GM19238 (cell line): ENCODE results near the gene ITPR1.

Source experiments
- DNase-seq: peaks from one replicate; pipeline ENCODE4 v3.0.0; 2011; ENCODE audit warnings: low spot score; ENCODE audit not compliant: insufficient read length

The ITPR1 gene

DNA sequence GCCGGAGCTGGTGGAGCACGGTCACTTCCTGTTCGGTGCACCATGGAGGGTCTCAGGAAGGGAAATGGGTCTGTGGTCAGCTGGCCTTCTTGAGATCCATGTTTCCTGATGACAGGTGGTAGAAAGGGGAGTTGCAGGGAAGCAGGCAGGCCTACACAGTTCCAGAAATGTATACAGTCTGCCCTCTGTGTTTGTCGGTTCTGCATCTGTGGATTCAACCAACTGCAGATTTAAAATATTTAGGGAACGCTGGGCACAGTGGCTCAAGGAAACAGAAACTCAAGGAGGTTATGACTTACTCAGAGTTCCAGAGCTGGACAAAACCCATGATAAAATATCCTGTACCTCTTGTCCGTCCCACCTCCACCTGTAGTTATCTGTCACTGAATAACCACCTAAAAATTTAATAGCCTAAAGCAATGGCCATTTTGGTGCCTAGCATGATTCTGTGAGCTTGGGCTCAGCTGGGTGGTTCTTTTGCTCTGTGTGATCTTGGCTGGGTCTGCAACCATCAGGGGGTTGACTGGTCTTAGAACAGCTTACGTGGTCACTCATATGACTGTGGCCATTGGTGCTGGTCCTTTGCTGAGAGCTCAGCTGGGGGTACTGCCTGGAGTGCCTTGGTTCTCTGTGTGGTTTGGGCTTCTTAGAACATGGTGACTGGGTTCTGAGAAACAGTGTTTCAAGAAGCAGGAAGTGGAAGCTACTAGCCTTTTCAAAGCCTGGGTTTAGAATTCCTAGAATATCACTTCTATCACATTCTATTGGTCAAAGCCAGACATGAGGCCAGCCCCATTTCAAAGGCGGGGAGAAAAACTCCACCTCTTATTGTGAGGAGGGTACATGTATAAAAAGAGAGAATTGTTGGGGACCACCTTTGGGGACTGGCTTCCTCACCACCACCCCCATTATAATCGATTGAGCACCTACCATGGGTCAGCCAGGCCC lies 246.4 kb downstream of the ITPR1 start:
- DNase-seq, result no peak

DNA sequence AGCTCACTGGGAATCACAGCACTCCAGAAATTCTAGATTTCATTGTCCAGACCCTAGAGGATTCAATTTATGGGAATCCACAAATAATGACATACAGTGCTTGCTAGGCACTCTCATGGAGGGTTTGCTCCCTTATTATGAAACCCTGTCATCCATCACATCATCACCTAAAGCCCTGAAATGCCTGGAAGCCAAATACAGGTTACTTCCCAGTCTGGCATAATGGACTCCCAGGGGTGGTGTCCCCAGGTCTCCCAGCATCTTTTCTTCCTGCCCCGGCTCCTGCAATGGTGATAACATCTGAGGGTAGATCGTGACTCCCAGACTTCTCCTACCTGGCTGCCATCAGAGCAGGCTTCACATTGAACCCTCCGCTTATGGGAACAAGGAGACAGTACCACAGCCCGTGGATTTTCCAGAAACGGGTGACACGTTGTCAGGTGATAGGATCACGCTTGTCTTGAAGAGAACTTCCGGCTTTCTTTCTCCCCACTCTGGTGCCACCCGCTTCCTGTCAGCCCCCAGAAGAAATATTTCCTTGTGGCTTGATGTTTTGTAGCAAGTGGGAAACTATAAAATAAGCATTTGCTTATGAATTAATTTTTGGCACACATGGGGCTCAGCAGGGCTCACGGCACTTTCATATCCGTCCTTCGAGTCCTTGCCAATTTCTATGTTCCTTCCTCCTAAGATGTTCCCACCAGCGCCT lies 247.4 kb downstream of the ITPR1 start:
- DNase-seq, result no peak

DNA sequence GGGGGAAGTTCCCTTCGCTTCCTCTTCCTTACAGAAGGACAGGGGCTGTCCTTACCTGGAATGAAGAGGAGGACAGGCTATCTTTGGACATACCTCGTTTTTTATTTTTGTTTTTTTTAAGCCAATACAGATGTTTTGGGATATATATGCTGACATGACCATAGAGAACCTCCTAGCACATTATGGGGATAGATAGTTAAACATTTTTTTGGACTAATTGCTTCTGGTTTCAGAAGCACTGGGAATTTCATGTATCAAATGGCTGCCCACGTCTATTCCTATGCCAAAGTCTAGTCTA lies 247.9 kb downstream of the ITPR1 start:
- no peak for DNase-seq

DNA sequence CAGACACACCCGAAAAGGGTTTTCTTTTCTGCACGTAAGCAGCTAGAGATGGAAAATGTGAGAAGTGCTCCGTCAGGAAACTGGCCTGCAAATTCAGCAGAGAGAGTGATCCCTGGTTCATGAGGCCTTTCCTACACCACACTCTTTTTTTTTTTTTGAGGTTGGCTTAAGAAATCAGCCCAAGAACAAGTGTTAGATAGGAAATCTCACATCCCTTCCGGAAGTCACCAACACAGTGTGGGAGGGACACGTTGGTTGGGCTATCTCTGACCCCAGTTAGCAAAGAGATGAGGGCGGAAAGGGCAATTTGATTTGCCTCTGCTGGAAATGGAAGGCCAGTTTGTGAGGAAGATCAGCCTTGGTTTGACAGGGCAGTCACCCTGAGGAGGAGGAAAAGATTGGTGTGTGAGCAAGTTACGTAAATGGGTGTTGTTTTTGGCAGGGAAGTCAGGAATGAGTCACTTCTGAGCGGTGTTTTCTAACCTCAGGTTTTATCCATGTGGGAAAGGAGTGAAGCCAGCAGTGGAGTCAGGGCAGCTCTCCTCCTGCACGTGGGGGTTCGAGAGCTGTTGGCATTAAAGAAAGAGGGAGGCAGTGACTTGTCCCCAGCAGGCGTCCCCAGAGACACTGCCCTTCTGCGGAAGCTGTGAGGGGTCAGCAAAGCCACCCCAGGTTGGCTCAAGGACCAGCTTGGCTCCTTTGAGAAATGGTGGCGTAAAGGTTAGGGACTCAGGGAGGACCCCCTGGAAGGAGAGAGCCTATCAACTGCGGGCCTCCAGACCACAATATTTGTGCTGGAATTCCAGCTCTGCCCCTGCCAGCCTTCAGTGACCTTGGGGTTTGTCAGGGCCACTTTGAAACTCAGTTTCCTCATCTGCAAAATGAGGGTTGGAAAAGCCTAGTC lies 248.5 kb downstream of the ITPR1 start:
- DNase-seq, result no peak

DNA sequence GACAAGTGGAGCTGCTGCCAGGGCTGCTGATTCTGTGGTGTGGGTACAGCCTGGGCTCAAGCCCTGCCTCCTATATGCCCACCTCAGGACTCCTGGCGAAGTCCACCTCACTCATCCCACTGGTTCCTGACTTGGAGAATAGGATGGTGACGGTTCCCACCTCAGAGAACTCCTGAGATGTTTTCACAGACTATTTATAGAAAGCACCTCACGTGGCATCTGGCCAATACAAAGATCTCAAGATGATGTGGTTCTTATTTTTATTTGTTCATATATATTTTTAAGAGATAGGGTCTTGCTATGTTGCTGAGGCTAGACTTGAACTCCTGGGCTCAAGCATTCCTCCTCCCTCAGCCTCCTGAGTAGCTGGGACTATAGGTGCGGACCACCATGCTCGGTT lies 249.2 kb downstream of the ITPR1 start:
- no peak for DNase-seq

DNA sequence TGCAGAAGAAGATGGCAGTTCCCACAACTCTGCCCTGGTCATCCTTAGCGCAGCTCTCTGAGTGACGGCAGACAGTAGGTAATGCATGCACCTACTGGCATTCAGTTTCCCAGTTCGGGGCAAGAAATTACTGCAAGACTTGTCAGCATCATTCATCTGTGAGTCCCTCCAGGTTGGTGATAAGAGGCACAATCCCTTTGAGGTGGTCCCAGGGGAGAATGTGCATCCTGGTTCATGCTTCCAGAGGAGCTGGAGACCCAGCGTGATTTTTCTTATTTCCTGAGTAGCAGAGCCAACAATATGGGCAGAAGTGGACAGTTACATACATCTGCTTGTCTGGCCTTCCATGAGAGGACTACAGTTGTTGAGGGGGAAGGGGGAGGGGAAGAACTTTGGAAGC lies 250.2 kb downstream of the ITPR1 start:
- no peak for DNase-seq

DNA sequence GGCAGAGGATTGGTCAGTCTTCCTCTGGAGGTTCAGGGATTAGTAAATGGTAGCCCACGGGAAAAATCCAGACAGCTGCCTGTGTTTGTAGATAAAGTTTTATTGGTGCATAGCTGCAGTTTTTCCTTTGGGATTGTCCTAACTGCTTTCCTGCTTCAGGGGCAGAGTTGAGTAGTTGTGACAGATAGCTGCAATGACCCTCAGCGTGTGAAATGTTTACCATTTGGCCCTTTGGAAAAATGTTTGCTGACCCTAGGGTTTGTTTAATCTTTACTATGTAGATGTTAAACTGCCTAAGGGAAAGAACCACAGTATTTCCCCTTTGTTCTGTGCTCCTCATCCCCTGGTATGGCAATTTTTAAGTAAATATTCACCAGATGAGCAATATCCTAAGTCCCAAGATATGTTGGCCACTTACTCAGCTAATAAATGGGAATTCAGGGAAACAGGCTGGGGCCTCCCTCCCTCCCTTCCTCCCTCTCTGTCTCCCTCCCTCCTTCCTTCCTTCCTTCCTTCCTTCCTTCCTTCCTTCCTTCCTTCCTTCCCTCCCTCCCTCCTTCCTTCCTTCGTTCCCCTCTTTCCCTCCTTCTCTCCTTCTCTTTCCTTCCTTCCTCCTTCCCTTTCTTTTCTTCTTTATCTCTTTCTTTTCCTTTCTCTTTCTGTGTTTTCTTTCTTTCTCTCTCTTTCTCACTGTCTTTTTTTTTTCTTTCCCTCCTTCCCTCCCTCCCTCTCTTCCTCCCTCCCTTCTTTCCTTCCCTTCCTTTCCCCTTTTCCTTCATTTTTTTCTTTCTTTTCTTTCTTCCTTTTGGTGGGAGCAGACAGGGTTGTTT lies 251.5 kb downstream of the ITPR1 start:
- DNase-seq, result no peak

DNA sequence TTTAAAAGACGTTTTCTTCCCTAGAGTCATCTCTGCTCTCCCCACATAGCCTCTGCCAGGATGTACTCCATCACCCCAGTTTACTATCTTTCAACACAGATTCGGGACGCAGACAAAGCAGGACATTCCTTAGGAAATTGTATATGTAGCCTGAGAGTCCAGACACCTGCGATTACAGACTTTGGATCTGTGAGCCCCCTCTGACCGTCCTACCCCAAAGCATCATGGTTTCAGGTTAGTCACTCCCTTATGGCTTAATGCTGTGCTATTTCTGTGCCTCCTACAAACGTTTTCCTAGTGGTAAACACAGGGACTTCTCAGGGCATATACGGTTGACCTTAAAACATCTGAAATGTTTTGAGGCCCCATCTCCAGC lies 252.1 kb downstream of the ITPR1 start:
- no peak for DNase-seq

DNA sequence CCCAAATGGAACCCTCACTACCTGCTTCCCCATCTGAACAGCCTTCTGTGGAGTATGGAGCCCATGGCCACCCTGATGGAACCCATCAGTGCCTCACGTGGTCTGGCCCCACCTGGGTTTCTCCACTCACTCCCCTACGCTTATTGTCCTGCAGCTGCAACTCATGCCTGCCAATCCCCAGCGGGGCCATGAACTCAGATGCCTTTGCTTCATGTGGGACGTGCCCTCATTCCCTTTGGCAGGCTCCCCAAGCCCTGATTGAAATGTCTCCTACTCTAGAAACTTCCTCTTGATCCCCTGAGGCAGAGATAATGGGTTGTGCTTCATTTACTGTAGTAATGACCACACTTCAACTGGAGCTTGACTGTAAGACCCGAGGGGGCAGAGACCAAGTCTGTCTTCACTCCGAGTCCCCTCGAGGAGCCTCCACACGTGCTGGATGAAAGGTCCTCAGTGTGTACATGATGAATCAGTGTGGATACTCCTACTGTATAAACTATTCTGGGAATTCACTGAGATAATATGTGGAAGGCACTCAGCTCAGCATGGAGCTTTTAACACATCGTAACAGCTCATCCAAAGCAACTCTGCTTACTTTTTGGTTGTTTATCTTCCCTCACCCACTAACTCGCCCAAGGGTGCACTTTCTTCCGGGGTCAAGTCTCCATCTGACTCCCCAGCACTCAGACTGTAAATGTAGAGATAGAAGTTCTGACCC lies 253.3 kb downstream of the ITPR1 start:
- DNase-seq, result no peak

DNA sequence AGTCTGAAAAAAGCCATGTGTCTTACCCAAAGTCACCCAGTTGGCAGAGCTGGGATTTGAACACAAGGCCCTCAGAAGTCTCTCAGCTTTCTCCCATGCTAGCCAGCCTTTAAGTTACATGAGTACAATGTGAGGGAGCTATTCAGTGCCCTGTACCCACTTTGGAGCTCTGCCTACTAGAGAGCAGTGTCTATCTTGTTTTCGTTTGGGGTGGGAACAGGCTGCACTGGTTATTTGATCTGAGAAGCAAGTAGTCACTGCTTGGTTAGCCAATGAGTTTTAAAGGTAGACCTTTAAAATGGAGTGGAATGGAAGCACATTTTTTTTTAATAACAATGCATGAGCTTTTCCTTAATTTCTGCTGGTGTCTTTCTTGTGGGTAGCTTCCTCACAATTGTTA lies 255.0 kb downstream of the ITPR1 start:
- no peak for DNase-seq

DNA sequence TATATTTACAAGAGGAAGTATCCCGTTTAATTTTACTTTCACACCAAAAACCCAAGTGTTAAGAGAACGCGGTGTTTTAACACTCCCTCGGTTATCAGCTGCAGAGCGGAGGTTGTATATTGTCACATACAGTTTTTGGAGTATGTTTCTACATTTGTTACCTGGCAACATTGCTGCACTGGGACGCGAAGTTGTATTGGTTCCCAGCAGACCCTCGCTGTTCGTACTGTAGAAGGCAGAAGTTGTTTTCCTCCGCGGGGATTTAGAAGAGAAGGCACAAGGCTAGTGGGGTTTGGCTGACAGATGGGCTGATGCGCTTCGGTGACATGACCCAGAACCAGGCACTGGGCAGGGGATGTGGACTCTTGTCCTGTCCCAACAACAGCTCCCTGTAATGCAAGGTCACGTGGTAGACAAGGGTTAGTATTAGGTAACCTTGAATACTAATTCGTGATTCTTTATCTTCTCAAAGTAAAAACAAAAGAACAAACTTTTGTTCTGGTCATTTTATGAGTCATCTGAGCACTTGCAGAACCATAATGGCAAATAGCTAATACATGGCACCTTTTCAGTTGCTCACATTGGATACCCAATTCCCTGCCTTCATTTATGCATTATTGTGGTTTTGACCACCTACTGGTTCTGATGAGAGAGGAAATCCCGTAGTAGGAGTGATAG lies 255.7 kb downstream of the ITPR1 start:
- DNase-seq, result no peak

DNA sequence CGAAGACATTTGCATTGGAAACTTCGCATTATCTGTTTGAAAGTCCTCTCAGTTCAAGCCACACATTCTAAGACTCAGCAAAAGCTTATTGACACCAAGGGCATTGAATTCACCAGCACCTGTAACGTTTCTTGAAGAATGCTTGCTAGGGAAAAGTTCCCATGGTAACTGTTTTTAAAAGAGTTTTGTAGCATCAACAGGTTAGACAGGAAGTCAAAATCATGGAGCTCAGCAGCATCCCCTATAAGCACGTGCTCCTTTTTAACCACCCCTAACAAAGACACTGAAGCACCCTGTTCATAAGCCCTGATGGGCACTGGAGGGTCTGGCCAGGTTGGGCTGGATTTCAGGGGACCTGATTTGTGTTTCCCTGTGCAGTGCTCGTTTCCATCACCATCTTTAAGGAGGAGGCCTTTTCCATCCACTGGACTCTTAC lies 256.4 kb downstream of the ITPR1 start:
- DNase-seq, result no peak

DNA sequence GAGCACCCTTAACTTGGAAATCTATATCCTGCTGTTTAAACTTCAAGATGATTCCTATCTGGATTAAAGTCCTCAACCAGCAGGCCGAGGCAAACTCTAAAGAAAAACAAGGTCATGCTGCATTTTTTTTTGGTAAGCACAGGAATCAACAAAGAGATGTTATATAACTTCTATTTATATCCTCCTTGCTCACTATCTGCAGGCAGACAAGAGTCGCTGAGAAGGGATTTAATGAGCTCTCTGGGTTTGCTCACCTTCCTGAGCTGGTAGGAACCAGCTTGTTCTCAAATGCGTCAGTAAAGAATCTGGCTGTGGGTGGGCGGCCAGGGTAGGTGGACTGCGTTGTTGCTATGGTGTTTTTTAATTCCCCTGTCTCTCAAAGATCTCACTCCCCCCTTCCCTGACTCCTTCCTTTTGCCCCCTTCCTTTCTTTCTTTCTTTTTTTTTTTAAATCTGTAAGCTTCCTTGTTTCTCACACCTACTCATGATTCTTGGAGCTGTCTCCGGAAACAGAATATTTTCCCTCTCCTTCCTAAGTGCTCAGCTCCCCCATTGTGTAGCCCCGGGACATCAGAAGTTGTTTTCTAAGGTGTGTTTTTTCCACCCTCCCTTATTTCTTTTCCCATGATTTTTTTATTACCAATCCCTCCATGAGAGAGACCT lies 257.3 kb downstream of the ITPR1 start:
- DNase-seq, result no peak

DNA sequence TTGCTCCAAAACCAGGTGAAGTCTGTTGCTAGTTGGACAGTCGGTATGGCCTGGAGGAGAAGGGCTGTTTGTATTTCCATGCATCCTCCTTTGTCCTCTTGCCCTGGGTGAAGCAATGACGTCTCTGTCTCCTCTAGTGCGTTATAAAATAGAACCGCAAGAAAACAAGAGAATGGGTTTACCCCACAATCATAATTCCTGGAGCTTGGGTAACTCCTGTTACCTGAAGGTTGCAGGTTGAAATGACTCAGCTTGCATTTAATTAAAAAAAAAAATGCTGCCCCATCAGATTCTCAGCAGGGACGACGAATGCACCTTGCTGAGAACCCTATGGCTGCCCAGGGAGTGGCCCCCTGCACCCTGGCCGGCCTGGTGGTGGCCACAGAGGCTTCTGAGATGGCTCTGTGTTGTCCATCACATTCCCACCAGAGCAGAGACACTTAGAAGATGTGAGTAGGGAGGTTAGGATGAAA lies 257.9 kb downstream of the ITPR1 start:
- DNase-seq, result no peak

DNA sequence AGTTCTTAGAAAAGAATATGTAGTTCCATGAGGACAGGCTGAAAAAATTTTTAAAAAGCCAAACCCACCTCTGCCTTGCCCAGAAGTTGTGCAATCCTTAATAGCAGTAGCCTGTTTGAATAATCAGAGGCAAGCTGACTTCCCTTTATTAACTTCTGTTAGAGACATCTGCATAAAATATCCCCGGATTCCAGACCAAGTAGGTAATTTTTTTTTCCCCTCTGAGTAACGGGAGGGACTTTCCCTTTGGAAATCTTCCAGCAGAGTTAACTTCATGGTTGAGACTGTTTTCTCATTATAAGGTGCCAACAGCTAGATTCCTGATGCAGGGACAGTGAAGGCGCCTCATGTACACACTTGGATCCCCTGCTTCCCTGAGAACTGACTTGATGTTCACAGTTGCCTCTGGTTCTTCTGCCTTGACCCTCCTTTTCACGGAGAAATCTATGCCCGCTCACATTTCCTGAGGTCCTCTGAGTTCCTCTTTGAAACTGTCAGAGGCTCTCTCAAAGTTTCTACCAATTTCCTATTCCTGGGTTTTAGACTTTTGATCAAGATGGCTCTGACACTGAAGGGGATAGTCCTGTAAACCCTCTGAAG lies 258.5 kb downstream of the ITPR1 start:
- no peak for DNase-seq

DNA sequence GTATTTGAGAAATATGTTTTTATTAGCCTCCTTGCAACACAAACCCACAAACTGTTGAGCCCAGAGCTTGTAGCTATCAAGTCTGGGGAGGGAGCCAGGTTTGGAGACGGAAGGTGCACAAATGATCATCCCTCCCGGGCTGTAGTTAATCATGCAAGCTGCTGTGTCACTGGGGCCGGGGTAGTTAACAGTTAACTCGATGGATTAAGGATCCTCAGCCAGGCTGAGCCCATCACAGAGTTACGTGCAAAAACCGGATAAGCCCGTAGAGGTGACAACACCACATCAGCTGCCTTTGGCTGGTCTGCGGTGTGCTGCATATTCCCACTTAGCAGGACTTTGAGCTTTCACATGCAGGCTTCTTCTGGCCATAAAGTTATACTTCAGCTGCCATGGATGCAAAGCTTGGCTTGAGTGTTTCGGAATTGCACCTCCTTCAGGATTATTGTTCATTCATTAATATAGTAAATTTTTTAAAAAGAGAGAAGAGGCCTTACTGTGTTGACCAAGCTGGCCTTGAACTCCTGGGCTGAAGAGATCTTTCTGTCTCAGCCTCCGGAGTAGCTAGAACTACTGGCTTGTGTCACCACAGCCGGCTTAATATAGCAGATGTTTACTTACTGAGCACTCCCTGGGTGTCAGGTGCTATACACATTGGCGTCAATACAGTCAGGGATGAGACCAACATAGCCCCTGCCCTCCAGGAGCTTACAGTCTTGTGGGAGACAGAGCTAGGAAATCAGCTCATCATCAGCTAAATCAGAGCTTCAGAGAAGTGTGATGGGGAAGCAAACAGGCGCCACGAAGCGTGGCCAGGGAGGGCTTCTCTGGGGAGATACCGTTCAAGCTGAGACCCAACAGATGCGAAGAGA lies 259.3 kb downstream of the ITPR1 start:
- DNase-seq, result no peak

DNA sequence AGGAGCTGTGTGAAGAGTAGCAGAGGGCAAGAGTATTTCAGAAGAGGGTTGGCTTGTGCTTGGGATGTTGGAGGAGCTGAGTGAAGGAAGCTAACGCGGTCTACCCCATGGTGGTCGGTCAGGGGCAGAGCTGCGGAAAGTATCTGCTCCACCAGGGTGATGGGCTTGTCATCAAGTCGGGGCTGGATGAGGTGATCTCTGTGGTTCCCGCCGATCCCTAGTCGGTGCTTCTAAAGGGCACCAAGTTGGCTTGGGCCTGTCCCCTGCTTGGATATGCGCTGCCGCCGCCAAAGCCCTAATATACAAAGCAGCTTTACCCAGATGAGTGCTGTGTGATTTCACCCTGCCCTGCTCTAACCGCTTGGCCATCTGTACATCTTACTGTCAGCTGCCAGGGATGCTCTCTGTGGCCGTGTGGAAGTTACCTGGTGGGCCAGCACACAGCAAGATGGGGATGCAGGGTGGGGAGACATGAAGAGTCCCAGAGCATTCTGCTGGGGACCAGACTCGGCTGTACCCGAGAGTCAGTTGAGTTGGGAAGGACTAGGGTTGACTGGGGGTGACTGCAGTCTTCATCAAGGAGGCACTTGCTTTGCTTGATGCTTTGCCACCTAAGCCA lies 260.0 kb downstream of the ITPR1 start:
- DNase-seq, result no peak
